ENCODE measurements around the gene ACLY.

DNA sequence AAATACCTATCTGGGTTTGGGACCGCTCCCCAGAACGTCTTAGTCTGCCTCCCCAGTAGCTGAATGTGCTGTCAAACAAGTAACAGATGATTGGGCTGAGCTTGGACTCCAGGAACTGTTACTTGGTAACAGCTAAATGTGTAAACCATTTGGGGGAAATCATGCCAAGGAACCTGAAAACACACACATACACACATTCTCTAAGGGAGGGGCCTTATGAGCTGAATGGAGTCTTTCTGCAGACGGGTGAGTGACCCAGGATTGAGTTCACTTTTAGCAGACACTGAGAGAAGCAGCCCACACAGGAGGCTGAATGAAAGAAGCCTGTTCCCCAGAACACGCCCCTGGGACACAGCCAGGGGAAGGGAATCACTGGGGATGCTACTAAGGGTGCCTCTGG is 1.6 kb downstream of the ACLY start:
- TF ChIP-seq, protein P1, sequence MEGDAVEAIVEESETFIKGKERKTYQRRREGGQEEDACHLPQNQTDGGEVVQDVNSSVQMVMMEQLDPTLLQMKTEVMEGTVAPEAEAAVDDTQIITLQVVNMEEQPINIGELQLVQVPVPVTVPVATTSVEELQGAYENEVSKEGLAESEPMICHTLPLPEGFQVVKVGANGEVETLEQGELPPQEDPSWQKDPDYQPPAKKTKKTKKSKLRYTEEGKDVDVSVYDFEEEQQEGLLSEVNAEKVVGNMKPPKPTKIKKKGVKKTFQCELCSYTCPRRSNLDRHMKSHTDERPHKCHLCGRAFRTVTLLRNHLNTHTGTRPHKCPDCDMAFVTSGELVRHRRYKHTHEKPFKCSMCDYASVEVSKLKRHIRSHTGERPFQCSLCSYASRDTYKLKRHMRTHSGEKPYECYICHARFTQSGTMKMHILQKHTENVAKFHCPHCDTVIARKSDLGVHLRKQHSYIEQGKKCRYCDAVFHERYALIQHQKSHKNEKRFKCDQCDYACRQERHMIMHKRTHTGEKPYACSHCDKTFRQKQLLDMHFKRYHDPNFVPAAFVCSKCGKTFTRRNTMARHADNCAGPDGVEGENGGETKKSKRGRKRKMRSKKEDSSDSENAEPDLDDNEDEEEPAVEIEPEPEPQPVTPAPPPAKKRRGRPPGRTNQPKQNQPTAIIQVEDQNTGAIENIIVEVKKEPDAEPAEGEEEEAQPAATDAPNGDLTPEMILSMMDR (IDR thresholded peaks at IDR 0.05; ENCODE audit: low read length) = no peak
- TF ChIP-seq EZH2 (IDR thresholded peaks at IDR 0.05; ENCODE audit: borderline replicate concordance, low read length) = no peak

All from OCI-LY1 (cell line).